Nephron progenitor cell (in vitro differentiated cells): ENCODE data around the gene GABRA1.

Experiments used
- DNase-seq: peaks from one replicate; pipeline ENCODE4 v3.0.0; 2021
- H3K27ac Mint-ChIP-seq: 2 replicates; pipeline ENCODE4 v1.8.0; 2021; ENCODE audit warnings: mild to moderate bottlenecking, moderate library complexity, mixed read lengths
- H3K27me3 Mint-ChIP-seq: 2 replicates; pipeline ENCODE4 v1.8.0; 2021; ENCODE audit warnings: mild to moderate bottlenecking, low read depth, mixed read lengths; ENCODE audit not compliant: poor library complexity
- H3K36me3 Mint-ChIP-seq: 2 replicates; pipeline ENCODE4 v1.8.0; 2021; ENCODE audit warnings: low read depth, mixed read lengths
- H3K4me1 Mint-ChIP-seq: 2 replicates; pipeline ENCODE4 v1.8.0; 2021; ENCODE audit warnings: mixed read lengths
- H3K4me3 Mint-ChIP-seq: 2 replicates; pipeline ENCODE4 v1.8.0; 2021; ENCODE audit warnings: mild to moderate bottlenecking, moderate library complexity, mixed read lengths
- H3K9me3 Mint-ChIP-seq: 2 replicates; pipeline ENCODE4 v1.8.0; 2021; ENCODE audit warnings: mild to moderate bottlenecking, moderate library complexity, mixed read lengths
- TF ChIP-seq, protein P1 (sequence below): fragments of 200-600 bp; sonication (generic); IDR thresholded peaks from 2 replicates; pipeline ENCODE4 v1.5.0; 2021; ENCODE audit warnings: antibody characterized with exemption

The GABRA1 gene

DNA sequence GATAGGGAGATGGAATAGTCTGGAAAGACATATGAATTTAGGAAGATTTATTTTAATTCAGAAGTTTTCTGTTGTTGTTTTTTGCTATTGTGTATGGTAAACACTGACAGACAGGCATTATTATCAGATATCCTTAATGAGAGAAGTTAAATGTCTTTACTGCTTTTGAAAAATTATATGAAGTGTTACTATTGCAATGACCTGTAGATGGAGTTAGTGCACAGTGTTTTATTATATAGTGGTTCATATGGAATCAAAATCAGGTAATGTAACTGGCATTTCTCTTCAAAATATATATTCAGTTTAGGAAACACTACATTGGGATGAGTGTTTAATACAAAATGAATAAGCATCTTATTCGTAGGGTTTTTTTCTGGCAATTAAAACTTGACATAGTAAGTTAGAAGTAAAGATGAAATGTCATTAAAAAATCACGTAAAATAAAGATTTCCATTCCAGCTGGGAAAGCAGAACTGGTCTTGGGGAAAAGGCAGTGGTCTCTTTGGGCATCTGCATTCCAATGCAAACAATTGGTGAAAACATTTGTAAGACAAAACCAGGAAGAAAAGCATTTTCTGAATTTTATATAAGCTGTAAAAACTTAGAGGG lies 3.9 kb downstream of the GABRA1 start:
- Mint-ChIP-seq H3K4me1 (peaks cover 22% of the 10 kb centered on the region), H3K27ac (no peak overlapping the region), H3K36me3 (no peaks in the 10 kb centered on the region), H3K4me3 (no peak overlapping the region), H3K9me3 (no peaks in the 10 kb centered on the region), H3K27me3 (peaks cover 30% of the 10 kb centered on the region)
- TF ChIP-seq, protein P1, sequence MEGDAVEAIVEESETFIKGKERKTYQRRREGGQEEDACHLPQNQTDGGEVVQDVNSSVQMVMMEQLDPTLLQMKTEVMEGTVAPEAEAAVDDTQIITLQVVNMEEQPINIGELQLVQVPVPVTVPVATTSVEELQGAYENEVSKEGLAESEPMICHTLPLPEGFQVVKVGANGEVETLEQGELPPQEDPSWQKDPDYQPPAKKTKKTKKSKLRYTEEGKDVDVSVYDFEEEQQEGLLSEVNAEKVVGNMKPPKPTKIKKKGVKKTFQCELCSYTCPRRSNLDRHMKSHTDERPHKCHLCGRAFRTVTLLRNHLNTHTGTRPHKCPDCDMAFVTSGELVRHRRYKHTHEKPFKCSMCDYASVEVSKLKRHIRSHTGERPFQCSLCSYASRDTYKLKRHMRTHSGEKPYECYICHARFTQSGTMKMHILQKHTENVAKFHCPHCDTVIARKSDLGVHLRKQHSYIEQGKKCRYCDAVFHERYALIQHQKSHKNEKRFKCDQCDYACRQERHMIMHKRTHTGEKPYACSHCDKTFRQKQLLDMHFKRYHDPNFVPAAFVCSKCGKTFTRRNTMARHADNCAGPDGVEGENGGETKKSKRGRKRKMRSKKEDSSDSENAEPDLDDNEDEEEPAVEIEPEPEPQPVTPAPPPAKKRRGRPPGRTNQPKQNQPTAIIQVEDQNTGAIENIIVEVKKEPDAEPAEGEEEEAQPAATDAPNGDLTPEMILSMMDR: peak; percentile 24
- DNase-seq: no peak

DNA sequence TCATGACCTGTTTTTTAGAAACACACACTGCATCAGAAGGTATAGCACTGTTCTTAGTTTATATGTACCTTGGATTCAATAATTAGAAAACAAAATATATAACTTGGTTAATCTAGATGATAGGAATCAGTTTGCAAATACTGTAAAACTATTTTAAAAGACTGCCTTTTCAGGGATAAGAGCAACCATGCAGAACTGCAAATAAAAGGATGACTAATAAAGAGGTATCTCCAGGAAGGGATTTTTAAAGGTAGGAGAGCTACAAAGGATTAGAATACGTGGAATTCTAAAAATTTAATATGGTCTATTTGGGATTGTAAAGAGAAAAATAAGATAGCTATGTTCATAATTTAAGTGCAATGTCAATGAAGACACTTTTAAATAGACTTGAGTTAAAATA lies 9.4 kb downstream of the GABRA1 start:
- Mint-ChIP-seq H3K9me3 (no peaks in the 10 kb centered on the region), H3K27ac (no peak overlapping the region), H3K4me3 (no peak overlapping the region), H3K36me3 (no peaks in the 10 kb centered on the region), H3K4me1 (no peaks in the 10 kb centered on the region), H3K27me3 (peaks cover 3% of the 10 kb centered on the region)
- TF ChIP-seq, protein P1: no peak
- no peak for DNase-seq

DNA sequence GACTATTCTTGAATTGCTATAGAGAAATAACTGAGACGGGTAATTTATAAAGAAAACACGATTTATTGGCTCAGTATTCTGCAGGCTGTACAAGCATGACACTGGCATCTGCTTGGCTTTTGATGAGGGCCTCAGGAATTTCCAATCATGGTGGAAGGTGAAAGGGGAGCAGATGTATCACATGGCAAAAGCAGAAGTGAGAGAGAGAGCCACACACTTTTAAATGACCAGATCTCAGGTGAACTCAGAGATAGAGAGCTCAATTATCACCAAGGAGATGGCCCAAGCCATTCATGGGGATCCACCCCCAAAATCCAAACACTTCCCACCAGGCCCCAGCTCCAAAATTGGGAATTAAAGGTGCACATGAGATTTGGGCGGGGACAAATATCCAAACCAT lies 15.3 kb downstream of the GABRA1 start:
- no peak for DNase-seq
- no peak overlapping the region for H3K4me3 Mint-ChIP-seq
- H3K27me3 Mint-ChIP-seq: peaks cover 4% of the 10 kb centered on the region
- no peak overlapping the region for H3K27ac Mint-ChIP-seq
- no peaks in the 10 kb centered on the region for H3K4me1 Mint-ChIP-seq
- no peaks in the 10 kb centered on the region for H3K9me3 Mint-ChIP-seq
- no peaks in the 10 kb centered on the region for H3K36me3 Mint-ChIP-seq
- TF ChIP-seq, protein P1: no peak

DNA sequence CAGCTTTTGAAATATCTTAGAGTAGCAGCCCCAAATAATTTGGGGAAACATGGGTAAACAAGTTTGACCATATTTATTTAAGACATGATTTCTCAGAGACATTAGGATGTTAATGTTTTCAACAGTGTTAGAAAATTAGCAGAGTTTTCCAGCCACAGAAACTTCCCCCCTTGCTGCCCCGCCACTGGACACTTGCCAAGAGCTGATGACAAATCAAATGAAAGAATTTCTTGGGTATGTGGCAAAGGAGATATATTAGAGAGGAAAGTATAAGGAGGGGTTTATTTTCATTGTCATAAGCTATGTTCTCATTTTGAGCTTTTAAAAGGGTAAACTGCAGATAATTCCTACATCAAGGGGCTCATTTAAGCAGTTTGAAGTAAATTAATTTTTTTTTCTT lies 15.9 kb downstream of the GABRA1 start:
- no peak overlapping the region for H3K27ac Mint-ChIP-seq
- no peak overlapping the region for H3K4me3 Mint-ChIP-seq
- TF ChIP-seq, protein P1: no peak
- peaks cover 4% of the 10 kb centered on the region for H3K27me3 Mint-ChIP-seq
- no peaks in the 10 kb centered on the region for H3K4me1 Mint-ChIP-seq
- no peak for DNase-seq
- H3K9me3 Mint-ChIP-seq: no peaks in the 10 kb centered on the region
- H3K36me3 Mint-ChIP-seq: no peaks in the 10 kb centered on the region

DNA sequence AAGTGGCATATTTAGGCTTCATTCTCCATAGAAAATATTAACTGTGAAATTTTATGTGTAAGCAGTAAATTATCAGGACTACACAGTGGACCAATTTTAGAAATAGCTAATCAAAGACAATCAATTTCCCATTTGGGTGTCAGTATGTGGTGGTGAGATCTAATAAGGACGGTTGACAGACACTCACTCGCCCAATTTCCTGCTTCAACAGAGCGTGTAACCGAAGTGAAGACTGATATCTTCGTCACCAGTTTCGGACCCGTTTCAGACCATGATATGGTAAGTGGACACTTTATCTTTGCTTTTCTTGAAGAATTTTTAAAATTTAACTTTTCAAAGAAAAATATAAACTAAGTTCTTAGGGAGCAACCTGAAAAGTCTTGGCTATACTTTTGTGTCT lies 17.6 kb downstream of the GABRA1 start:
- H3K4me1 Mint-ChIP-seq: no peaks in the 10 kb centered on the region
- TF ChIP-seq, protein P1: no peak
- no peaks in the 10 kb centered on the region for H3K36me3 Mint-ChIP-seq
- H3K27me3 Mint-ChIP-seq: peaks cover 4% of the 10 kb centered on the region
- H3K4me3 Mint-ChIP-seq: no peak overlapping the region
- no peak overlapping the region for H3K27ac Mint-ChIP-seq
- no peak for DNase-seq
- no peaks in the 10 kb centered on the region for H3K9me3 Mint-ChIP-seq

DNA sequence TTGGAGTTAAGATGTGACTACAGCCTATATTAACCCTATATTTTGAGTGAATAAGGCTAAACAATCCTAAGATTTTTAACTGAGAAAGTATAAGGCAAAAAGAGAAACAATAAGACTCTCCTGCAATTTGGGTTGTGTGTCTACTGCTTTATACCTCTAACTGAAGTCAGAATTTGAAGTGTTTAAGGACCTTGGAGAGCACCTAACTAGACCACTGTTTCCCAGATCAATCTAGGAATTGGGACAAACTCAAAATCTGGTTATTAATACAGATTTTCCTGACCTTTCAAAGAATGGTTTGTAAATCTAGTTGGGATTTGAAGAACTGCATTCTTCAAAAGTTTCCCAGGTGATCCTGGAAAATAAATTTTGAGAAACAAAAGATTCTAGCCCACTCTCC lies 42.1 kb downstream of the GABRA1 start:
- no peaks in the 10 kb centered on the region for H3K4me1 Mint-ChIP-seq
- no peak overlapping the region for H3K4me3 Mint-ChIP-seq
- TF ChIP-seq, protein P1: no peak
- no peak overlapping the region for H3K27ac Mint-ChIP-seq
- H3K36me3 Mint-ChIP-seq: no peaks in the 10 kb centered on the region
- peak; percentile 6 for DNase-seq
- H3K9me3 Mint-ChIP-seq: no peaks in the 10 kb centered on the region
- H3K27me3 Mint-ChIP-seq: no peaks in the 10 kb centered on the region
